Activated CD4-positive, alpha-beta T cell treated with anti-CD3 and anti-CD28 coated beads for 24 hours (primary cell): ENCODE data around the gene RNF4.
"Not testable (repeated sequence)": the region's sequence is repeated elsewhere in the genome, so short reads cannot be mapped to it uniquely, and the experiment has no call there.

Experiments
- DNase-seq, 2 donors: peaks; one replicate each; pipeline ENCODE4 v3.0.0-alpha.2; 2020; ENCODE audit warnings: low read depth in 2 of 2

The RNF4 gene

GRCh38 chr4:2486981-2487380, 18.1 kb downstream of the RNF4 start:
- no peak for DNase-seq

DNA sequence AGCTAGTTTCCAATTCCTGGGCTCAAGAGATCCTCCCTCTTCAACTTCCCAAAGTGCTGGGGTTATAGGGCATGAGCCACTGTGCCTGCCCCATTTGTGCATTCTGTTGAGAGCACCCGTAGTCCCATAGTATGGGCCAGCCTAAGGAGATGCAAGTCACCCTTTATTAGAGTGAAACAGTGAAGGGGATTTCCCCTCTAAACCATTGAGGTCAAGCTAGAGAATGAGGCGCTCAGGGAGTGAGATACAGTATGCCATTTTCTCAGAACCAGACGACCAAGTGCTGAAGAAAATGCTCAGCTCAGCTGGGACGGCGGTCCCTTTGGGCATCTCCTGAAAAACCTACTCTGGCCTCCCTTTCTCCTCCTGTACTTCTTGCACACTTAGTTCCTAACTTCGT, 18.7 kb downstream of the RNF4 start:
- no peak for DNase-seq

DNA sequence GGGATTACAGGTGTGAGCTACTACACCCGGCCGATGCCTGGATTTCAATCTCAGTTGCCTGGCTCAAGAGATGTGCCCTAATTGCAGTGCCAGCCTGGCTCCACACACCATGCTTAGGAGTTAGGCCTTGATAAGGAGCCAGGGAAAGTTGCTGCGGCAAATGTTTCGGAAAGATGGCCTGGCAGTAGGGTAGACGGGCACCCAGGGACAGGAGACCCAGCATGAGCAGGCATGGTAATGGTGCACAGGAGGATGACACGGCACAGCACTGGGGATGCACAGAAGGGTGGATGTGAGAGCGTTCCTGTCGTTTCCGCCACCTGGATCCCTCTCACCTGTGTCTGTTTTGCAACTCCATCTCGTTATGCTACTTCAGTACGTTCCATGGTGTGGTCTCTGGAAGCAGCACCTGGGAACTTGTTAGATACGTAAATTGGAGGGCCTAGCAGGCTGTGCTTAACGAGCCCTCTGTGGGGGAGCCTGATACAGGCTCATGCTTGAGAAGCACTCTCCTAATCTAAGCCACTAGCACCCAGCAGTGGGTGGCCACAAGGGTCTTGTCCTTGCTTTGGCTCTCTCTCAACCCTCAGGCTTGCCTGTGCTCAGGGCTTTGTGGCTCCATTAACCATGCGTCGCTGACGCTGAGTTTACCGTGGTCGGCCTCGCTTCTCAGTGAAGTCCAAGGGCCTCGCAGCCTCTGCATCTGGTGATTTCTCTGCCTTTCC, 20.3 kb downstream of the RNF4 start:
- no peak for DNase-seq

- no peak for DNase-seq
Observed at GRCh38 chr4:2489841-2490552, 21.1 kb downstream of the RNF4 start.

- no peak for DNase-seq
Observed at GRCh38 chr4:2492970-2493369, 24.1 kb downstream of the RNF4 start.

- no peak for DNase-seq
Observed at GRCh38 chr4:2494992-2495391, 26.1 kb downstream of the RNF4 start.

GRCh38 chr4:2497324-2497723, 28.4 kb downstream of the RNF4 start:
- no peak for DNase-seq

GRCh38 chr4:2497931-2498330, 29.0 kb downstream of the RNF4 start:
- no peak for DNase-seq

GRCh38 chr4:2500547-2500946, 31.6 kb downstream of the RNF4 start:
- no peak for DNase-seq

- no peak for DNase-seq
Observed at GRCh38 chr4:2501034-2501594, 32.2 kb downstream of the RNF4 start.

DNA sequence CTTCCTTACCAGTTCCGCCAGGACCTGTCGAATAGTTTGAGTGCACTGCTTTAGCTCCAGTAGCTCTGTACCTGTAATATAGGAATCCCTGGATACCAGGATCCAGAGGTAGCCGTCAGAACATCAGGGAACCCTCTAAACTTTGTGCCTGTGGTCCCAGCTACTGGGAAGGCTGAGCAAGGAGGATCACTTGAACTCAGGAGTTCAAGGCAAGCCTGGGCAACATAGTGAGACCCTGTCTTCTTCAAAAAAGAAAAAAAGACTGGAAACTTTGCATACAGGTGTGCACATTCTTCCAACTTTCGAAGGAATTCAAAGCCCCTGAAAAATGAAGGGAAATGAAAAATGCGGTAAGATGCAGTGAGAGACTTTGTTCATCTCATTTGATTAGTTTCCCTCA, 34.9 kb downstream of the RNF4 start:
- DNase-seq, result no peak

- no peak for DNase-seq
Observed at GRCh38 chr4:2507259-2507658, 38.4 kb downstream of the RNF4 start.

- DNase-seq, result no peak
Observed at GRCh38 chr4:2507855-2508254, 38.9 kb downstream of the RNF4 start.

DNA sequence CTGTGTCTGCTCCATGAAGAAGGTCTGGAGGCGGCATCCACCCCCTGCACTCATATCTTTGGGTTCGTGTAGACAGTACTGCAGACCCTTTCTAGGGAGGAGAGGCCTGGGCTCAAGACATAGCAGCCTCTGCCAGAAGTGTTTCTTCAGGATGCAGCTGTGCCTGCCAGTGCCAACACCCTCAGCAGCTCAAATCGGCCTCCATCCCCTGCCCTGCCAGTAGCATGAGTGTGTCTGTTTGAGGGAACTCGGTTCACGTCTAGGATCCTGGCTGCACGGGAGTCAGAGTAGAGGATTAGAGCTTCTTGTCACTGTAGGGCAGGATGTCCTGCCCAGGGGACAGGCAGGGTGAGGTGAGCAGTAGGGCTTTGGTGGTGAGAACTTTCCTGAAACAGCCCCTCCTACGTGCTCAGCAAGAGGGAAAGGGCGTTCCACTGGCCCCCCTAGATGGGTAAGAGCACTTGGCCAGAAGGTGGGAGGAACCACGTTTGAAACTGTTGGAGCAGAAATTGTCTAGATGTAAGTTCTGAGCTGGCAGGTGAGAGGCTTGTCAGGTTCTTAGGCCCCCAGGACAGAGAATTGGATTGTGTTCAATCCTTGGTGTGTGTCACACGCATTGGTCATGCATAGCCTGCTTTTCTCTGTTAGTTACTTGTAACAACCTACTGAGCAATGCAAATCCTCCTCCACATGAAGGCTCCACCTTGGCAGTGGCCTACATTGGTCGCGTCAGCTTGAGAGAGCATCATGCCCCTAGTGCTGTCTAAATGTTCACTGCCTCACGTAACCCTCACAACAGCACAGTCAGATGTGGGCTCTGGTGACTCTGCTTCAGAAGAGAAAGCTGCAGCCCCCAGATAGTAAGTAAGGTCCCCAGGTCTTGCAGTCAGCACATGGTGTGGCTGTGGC, 41.7 kb downstream of the RNF4 start:
- DNase-seq, result no peak

DNA sequence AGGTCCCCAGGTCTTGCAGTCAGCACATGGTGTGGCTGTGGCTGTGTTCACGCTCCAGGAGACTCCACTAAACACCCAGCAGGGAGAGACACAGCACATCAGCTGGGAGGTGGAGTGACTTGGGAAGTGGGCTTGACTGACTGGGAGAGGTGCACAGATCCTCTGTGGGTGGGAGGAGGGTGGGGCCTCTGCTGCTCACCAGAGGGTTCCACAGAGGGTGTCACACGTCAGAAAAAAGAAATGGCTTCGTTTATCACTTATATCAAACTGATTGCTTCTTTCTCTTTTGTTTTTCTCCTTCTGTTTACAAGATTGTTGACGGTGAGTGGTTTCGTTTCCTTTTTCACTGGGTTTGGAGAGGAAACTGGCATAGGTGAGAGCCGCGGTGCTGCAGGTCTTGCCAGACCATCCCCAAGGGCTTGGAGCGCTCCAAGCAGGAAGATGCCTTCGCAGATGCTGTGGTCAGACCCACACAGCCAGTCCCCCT, 42.8 kb downstream of the RNF4 start:
- no peak for DNase-seq

DNA sequence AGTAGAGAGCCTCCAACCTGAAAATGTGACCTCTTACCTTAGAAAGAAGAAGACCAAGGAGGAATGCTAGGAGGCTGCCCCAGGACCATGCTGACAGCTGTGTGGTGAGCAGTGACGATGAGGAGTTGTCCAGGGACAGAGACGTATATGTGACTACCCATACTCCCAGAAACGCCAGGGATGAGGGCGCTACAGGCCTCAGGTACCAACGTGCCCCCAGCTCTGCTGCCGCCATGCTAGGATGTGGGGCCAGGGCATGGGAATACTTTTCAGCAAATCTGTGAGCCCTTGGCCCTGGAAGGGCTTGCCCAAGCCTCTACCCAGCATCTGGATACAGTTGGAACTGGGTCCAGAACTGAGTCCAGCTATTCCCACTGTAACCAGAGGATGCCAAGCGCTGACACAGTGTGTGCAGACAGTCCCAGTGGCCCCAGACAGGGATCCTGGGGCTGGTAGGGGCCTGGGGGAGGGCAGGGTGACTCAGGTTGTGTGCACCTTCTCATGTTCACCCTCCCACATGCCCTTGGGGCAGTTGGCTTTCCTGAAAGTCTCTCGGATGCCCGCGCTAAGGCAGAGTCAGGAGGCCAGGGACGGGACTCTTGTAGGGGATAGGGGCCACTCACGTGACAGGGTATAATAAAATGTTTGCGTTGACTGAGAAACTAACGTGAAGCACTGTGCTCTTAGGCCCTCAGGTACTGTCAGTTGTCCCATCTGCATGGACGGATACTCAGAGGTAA, 43.7 kb downstream of the RNF4 start:
- no peak for DNase-seq

GRCh38 chr4:2514193-2514592, 45.3 kb downstream of the RNF4 start:
- DNase-seq, result not testable (repeated sequence)

- DNase-seq, result not testable (repeated sequence)
Observed at GRCh38 chr4:2514944-2515343, 46.0 kb downstream of the RNF4 start.

DNA sequence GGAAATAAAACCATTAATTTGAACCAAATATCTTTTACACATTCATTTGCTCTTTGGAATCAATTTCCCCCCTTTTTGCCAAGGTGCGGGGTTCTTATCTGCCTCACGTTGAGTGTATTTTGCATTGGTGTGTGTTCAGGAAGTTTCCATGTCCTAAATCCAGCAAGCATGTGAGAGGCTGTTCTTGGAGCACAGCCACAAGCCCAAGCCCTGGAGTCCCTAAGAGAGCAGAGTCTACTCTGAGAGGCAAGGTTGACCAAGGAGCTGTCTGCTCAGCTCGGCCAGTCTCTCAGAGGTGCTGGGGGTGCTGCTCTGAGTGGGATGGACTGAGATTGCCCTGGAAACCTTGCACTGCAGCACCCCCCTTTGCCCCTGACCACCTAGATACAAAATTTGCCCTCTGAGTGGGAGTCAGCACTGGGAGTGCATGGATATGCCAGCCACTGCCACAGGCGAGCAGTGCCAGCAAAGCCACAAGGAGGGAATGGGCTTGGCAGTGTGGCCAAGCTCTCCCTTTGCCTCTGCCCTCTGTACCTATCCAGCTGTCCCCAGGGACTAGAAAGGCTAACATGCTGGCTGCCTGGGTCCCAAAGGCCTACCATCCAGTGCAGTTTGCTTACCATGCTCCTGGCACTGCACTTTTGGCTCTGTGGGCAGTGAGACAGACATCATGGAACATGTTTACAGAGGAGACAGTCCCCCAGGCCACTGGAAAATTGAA, 47.1 kb downstream of the RNF4 start:
- no peak for DNase-seq

DNA sequence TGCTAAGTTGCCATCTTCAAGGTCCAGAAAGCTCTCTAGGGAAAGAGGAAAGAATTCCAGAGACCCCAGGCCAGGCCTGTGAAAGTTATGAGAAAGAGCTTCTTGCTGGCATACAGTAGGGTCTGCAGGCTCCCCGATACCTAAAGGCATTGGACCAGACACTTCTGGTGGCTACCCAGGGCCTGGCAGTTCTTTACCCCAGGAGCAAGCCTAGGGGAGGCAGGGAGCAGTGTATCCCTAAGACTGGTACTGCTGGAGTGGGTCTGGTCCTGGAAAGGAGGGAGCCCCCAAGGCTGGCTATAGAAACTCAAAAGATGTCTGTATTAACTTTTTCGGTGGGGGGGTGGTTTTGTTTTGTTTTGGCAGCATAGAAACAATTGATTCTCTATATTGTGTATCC, 47.7 kb downstream of the RNF4 start:
- DNase-seq, result no peak

- no peak for DNase-seq
Observed at GRCh38 chr4:2526559-2526958, 57.7 kb downstream of the RNF4 start.
